22Rv1 (cell line): ENCODE results near the gene BMP2K.

ENCODE experiments used
- CTCF ChIP-seq: fragments of 450-650 bp; IDR thresholded peaks from 2 replicates; pipeline ENCODE4 v1.5.1; 2017; ENCODE audit warnings: mild to moderate bottlenecking
- ZFX ChIP-seq: fragments of 450-650 bp; IDR thresholded peaks from 2 replicates; pipeline ENCODE4 v1.6.1; 2017; ENCODE audit warnings: antibody characterized with exemption, borderline replicate concordance

- no peak for TF ChIP-seq CTCF
- TF ChIP-seq ZFX = no peak
Measured at GRCh38 chr4:78799551-78800495, 23.7 kb downstream of the BMP2K start.
